HG03039 (cell line): ENCODE measurements around the gene ASPHD1.
"Not testable (repeated sequence)": the region's sequence is repeated elsewhere in the genome, so short reads cannot be mapped to it uniquely, and the experiment has no call there.

Experiments
- ATAC-seq: cut with Tn5 transposase; IDR thresholded peaks from one replicate; pipeline ENCODE4 v1.9.1; 2021; ENCODE audit warnings: mild to moderate bottlenecking, moderate library complexity; ENCODE audit not compliant: unreplicated experiment

ASPHD1 gene, protein sequence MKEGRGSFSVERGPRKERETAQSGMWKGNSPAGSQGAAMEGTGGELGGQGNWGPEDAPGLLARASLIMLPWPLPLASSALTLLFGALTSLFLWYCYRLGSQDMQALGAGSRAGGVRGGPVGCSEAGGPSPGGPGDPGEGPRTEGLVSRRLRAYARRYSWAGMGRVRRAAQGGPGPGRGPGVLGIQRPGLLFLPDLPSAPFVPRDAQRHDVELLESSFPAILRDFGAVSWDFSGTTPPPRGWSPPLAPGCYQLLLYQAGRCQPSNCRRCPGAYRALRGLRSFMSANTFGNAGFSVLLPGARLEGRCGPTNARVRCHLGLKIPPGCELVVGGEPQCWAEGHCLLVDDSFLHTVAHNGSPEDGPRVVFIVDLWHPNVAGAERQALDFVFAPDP

DNA sequence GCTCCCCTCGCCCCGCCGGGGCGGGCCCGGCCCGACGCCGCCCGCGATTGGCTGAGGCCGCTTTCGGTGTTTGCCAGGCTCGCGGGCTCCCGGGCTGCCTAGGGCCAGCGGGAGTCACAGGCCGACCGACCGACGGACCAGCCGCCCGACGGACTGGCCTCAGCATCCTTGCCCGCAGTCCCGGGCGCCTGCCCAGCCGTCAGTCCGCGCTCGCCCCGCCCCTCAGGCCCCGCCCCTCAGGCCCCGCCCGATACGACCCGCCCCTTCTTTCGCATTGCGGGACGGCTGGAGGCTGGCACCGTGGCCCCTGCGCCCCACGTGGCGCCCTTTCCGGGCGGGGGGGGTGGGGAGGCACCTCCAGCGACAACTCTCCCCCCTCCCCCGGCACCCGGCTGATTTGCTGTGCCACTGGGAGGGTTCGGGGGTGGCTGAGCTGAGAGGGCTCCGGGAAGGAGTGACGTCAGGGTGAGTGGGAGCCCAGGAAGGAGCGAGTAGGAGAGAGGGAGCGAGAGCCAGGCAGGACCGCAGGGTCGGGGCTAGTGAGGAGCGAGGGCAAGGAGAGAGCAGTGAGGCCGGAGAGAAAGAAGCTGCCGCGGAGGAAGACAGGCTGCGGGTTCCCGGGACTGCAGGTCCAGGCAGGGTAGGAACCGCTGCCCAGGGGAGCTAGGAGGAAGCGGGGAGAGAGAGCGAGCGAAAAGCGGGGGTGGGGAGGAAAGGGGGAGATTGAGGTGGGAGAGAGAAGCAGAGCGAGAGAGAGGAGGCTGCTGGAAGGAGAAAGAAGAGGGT, at the start of gene ASPHD1:
TSS of gene ASPHD1 (plus strand) at position 387 of the 786 bp plus-strand sequence. CDS start 484 bp downstream, outside the sequence.
- ATAC-seq, result no peak

GRCh38 chr16:29850998-29851397, 49.3 kb upstream of the ASPHD1 start:
- no peak for ATAC-seq

DNA sequence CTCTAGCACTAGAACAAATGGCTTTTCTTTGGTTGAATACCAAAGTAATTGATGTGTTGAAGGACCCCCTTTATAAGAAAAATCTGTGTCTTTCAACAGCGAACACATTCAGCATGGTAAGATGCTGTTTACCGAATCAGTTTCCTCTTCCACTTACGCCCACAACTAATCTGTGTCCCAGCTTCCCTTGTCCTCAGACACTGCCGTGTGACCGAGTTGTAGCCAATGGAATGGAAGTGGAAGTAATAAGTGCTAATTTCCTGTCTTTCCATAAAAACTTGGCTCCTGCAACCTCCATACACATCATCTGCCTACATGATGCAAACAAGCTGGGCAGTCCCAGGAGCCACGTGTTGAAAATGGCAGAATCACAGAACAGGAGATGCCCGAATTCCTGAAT, 47.6 kb upstream of the ASPHD1 start:
- ATAC-seq, result no peak

DNA sequence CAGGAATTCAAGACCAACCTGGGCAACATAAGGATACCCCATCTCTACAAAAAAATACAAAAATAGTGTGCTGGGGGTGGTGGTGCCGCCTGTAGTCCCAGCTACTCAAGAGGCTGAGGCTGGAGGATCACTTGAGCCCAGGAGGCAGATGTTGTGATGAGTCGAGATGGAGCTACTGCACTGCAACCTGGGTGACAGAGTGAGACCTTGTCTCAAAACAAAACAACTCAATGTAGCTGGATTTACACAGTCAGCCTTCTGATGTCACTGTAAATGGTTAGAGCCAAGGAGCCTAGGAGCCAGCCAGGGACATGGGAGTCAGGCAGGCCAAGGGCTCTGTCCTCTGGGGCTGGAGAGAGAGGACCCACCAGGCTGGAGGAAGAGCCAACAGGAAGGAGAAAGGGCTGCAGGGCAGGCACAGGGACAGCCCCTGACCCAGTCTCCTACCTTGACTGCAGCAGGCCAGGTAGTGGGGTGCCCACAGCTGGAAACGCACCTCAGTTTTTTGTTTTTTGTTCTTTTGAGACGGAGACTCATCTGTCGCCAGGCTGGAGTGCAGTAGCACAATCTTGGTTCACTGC, 45.7 kb upstream of the ASPHD1 start:
- no peak for ATAC-seq

DNA sequence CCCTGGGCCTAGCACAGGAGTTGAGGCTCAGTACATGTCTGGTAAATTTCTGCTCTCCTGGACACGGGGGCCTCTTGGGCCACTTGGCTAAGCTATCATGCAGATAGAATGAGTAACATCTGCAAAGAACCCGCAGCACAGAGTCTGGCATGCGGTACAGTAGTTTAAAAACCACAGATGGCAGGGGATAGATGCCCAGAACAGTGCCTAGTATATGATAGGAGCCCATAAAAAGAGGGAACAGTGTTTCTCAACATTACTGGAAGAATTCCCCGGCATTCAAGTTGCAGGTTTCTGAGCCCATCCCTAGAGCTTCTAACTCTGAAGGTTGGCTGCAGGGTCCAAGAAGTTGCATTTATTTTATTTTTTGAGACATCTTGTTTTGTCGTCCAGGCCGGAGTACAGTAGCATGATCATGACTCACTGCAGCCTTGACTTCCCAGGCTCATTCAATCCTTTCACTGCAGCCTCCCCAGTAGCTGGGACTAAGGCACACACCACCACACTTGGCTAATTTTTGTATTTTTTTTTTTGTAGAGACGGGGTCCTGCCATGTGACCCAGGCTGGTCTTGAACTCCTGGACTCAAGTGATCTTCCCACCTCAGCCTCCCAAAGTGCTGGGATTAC, 43.0 kb upstream of the ASPHD1 start:
- ATAC-seq, result no peak

GRCh38 chr16:29858149-29858849, 42.0 kb upstream of the ASPHD1 start:
- no peak for ATAC-seq

DNA sequence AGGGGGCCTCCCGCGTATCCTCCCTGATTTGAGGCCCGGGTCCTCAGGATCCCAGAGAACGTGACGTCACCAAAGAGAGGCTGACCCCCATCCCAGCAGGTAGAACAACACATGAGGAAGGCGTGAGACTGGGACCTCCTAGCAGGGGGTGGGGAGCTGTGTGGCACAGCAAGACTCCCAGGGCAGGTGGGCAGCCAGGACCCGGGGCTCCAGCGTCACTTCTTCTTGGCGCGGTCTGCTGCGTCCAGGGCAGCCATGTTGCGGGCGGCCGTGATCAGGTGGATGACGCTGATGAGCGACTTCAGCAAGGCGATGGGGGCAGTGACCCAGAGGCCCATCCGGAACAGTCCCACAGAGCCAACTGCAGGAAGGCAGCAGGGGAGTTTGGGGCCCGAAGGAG, 41.3 kb upstream of the ASPHD1 start:
- no peak for ATAC-seq

DNA sequence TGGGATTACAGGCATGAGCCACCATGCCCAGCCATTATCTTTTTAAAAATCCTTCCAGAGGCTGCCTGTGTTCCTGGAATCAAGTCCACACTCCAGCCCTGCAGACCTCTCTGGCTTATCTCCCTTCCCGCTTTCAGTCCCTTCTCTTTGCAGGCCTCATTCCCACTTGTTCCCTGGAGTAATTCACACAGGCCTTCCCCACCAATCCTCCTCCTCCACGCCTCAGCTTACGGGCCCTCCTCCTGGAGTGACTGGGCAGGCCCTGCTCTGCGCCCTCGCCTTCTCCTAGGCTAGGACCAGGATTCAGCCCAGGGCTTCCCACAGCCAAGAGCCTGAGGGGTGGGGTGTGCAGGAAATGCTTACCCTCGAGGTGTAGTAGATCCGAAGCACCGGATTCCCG, 40.1 kb upstream of the ASPHD1 start:
- no peak for ATAC-seq

- ATAC-seq, result no peak
Measured at GRCh38 chr16:29862383-29862883, 37.9 kb upstream of the ASPHD1 start.

DNA sequence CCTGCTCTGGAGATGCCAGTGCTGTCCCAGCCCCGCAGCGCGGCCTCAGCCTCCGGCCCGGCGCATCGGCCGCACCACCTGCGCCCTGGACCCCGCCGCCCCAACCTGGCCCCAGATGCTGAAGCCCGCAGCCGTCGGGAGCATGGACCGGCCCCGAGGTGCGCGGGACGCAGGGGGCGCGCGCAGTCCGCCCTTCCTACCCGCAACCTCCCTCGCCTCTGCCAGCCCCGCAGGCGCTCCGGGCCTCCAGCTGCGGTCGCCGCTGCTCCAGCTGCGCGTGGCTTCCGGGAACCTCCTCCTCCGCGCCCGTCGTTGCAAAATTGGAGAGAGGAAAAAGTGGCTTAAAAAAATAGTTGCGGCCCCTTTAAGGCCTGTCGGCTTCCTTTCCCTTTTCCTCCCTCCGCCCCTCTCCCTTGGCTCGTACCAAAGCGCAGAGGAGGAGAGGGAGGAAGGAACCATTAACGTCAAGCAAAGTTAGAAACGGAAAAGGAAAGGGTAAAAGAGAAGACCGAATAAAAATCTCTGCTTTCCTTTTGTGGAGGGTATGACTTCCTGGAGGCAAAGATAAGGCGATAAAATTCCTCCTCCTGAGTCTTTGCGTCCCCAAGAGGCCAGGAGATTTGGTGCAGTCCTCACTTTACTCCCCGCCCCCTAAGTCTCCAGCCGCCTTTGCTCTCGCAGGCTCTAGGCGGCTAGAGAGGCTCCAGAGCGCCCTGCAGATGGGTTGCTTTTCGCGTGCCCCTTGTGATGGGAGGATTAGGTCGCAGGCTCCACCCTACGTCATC, 37.2 kb upstream of the ASPHD1 start, which contains the start of gene CDIPT:
TSS of gene CDIPT (minus strand) at position 343 of the 785 bp plus-strand sequence. CDS start 369 bp downstream, outside the sequence.
- peak; percentile 76 for ATAC-seq

DNA sequence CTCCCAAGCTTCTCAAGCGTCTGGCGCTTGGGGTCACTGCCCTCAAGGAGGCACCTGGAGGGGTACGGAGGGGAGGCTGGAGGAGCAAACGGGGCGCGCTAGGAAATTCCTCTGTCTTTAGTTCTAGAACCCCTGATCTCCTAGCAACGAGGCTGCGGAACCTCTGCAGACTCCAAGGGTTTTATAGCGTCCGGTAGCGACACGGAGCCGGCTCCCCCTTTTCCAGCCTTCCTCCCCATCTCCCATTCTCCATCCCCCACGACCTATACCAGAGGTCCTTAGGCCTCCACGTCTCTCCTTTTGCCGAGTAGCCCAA, 36.7 kb upstream of the ASPHD1 start:
- no peak for ATAC-seq

- no peak for ATAC-seq
Measured at GRCh38 chr16:29864205-29864604, 36.1 kb upstream of the ASPHD1 start.

GRCh38 chr16:29868396-29869009, 31.8 kb upstream of the ASPHD1 start:
- no peak for ATAC-seq

GRCh38 chr16:29869067-29869466, 31.2 kb upstream of the ASPHD1 start:
- ATAC-seq, result not testable (repeated sequence)

- ATAC-seq, result no peak
Measured at GRCh38 chr16:29871822-29872546, 28.3 kb upstream of the ASPHD1 start.

GRCh38 chr16:29873319-29873718, 27.0 kb upstream of the ASPHD1 start:
- no peak for ATAC-seq

GRCh38 chr16:29875206-29875605, 25.1 kb upstream of the ASPHD1 start:
- no peak for ATAC-seq

DNA sequence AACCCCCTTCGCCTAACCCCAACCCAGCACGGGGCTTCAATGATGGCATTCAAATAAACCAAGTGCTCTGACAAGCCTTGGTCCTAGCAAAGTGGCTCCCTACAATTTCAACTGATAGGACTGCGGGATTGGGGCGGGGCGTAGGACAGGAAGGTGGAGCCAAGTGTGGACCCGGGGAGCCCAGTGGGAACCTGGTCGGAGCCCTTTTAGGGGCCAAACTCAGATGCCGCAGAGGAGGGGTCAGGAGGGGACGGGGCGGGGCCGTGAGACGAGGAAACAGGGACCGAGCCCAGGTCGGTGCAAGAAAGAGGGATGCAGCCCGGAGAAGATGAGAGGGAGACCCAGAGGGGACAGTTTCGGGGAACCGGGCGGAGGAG, 24.1 kb upstream of the ASPHD1 start:
- ATAC-seq, result no peak
